ENCODE results near the gene CYTH1. TPM values are rescaled to one million over a fixed set of nuclear protein-coding genes. Genes with fewer than 3 reads are reported as not detected.
"Not testable (repeated sequence)": the region's sequence is repeated elsewhere in the genome, so short reads cannot be mapped to it uniquely, and the experiment has no call there.

Gene CYTH1
- total and polyA plus RNA-seq, 3 donors from 2014 or later: 40.8 to 47.9 (median 42.2) TPM

- Histone ChIP-seq H3K27me3 (no peaks in the 10 kb centered on the region), H3K9me3 (no peaks in the 10 kb centered on the region), H3K4me1 (no peaks in the 10 kb centered on the region), H3K36me3 (ENCODE audit: low read depth, missing control alignments) (no peaks in the 10 kb centered on the region), H3K27ac (no peak overlapping the region), H3K4me3 (no peak overlapping the region)
- 88 to 90% methylated on average over 14 of the region's 14 CpGs for WGBS, 2 donors
- intact Hi-C loops (cut with DNase I; ENCODE audit: low total_unique reads): no loop called here
- no peak for DNase-seq
- no peak for TF ChIP-seq POLR2A (IDR thresholded peaks at IDR 0.05)
- TF ChIP-seq CTCF (IDR thresholded peaks at IDR 0.05): no peak
Measured at GRCh38 chr17:78751447-78752161, 30.5 kb downstream of the CYTH1 start.

- H3K27me3 ChIP-seq; H3K9me3 ChIP-seq; intact Hi-C loops (cut with DNase I; ENCODE audit: low total_unique reads); H3K4me1 ChIP-seq; H3K4me3 ChIP-seq; DNase-seq; H3K36me3 ChIP-seq (ENCODE audit: low read depth, missing control alignments); H3K27ac ChIP-seq: not testable (repeated sequence)
- WGBS, 2 donors: 93 to 96% methylated on average over 5 of the region's 5 CpGs
Measured at GRCh38 chr17:78751000-78751399, 31.1 kb downstream of the CYTH1 start.

DNA sequence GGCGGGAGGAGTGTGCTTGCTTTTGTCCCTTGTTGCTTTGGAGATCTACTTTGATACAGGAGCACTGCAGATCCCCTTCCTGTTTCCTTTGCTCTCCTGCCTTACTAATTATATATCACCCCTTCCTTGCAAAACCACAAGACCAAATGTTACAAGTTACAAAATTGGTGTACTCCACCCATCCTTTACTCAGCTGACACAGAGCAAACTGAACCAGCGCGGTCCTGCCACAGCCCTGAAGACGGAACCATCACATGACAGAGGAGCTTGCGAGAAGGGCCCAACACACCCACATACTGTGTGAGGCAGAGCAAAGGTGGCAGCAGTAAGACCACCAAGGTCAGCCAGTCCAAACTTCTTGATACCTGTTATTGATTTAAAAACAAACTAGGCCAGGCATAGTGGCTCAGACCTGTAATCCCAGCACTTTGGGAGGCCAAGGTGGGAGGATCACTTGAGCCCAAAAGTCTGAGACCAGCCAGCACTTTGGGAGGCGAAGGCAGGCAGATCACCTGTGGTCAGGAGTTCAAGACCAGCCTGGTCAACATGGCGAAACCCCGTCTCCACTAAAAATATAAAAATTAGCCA is 33.2 kb downstream of the CYTH1 start:
- Histone ChIP-seq H3K4me1 (no peaks in the 10 kb centered on the region), H3K36me3 (ENCODE audit: low read depth, missing control alignments) (no peaks in the 10 kb centered on the region), H3K27ac (peak overlapping the region; percentile 60 to 62), H3K27me3 (no peaks in the 10 kb centered on the region), H3K4me3 (no peak overlapping the region), H3K9me3 (no peaks in the 10 kb centered on the region)
- peak; percentile 61 for DNase-seq
- TF ChIP-seq POLR2A (IDR thresholded peaks at IDR 0.05) (no peak), CTCF (IDR thresholded peaks at IDR 0.05) (no peak)
- WGBS, 2 donors: 79 to 82% methylated on average over 8 of the region's 8 CpGs
- intact Hi-C loops (cut with DNase I; ENCODE audit: low total_unique reads): no loop called here

DNA sequence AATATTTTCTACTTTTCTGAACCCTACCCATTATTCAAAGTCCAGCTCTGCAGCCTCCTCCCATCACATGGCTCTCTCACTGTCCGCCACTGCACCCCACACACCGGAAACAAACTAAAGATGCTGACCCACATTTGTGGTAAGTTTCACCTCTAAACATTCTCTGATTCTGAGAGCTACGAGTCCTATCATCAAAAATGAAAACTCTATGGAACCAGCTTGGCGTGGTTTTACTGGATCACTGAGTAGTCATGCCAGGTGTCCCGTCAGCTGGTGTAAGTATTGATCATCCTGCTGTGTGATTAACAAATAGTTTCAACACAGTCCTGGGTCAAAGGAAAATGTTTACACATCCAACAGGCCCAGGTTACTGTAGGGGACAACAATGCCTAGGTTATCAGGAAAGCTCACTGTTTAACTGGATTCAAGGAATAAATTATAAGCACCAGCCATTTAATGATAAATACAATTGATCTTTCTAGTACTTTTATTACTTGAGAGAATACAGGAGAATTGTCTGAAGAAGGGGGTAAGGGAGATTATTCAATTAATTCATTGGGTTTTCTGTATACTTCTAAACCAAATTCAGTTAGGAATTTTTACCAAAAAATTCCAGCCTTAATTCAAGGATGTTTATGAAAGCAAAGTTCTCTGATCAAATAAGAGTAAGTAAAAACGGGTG is 33.9 kb downstream of the CYTH1 start:
- no peak for DNase-seq
- intact Hi-C loops (cut with DNase I; ENCODE audit: low total_unique reads): no loop called here
- WGBS, 2 donors: 67 to 86% methylated on average over 6 of the region's 6 CpGs
- Histone ChIP-seq H3K27me3 (no peaks in the 10 kb centered on the region), H3K4me3 (no peak overlapping the region), H3K27ac (peak overlapping the region in 1 of 2 donors; percentile 62), H3K9me3 (no peaks in the 10 kb centered on the region), H3K36me3 (ENCODE audit: low read depth, missing control alignments) (no peaks in the 10 kb centered on the region), H3K4me1 (no peaks in the 10 kb centered on the region)
- TF ChIP-seq CTCF (IDR thresholded peaks at IDR 0.05): no peak
- no peak for TF ChIP-seq POLR2A (IDR thresholded peaks at IDR 0.05)

DNA sequence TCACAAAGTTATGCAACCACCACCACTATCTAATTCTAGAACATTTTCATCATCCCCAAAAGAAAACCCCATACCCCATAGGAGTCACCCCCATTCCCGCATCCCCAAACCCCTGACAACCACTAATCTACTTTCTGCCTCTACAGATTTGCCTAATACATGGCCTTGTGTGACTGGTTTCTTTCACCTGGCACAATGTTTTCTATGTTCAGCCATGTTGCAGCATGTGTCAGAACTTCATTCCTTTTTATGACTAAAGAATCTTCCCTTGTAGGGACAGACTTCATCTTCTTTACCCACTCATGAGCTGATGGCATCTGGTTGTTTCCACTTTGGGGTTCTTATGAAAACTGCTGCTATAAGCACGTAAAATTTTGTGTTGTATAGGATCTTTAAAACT is 34.6 kb downstream of the CYTH1 start:
- no peak overlapping the region for H3K4me3 ChIP-seq
- 92% methylated on average over 2 of the region's 2 CpGs for WGBS, 2 donors
- no peaks in the 10 kb centered on the region for H3K27me3 ChIP-seq
- no peaks in the 10 kb centered on the region for H3K9me3 ChIP-seq
- intact Hi-C loops (cut with DNase I; ENCODE audit: low total_unique reads): no loop called here
- no peaks in the 10 kb centered on the region for H3K36me3 ChIP-seq (ENCODE audit: low read depth, missing control alignments)
- no peak for DNase-seq
- TF ChIP-seq CTCF (IDR thresholded peaks at IDR 0.05) (no peak), POLR2A (IDR thresholded peaks at IDR 0.05) (no peak)
- H3K27ac ChIP-seq: peak overlapping the region in 1 of 2 donors; percentile 62
- H3K4me1 ChIP-seq: no peaks in the 10 kb centered on the region

Measured in testis (tissue), 3 donors.